GM12872 (cell line): ENCODE measurements around the gene THRAP3.

Experiments used
- CTCF ChIP-seq: IDR thresholded peaks from 3 replicates; pipeline ENCODE4 v1.5.1; 2011; ENCODE audit warnings: low read depth, mild to moderate bottlenecking, low read length, moderate library complexity; ENCODE audit not compliant: insufficient read depth

THRAP3 gene

DNA sequence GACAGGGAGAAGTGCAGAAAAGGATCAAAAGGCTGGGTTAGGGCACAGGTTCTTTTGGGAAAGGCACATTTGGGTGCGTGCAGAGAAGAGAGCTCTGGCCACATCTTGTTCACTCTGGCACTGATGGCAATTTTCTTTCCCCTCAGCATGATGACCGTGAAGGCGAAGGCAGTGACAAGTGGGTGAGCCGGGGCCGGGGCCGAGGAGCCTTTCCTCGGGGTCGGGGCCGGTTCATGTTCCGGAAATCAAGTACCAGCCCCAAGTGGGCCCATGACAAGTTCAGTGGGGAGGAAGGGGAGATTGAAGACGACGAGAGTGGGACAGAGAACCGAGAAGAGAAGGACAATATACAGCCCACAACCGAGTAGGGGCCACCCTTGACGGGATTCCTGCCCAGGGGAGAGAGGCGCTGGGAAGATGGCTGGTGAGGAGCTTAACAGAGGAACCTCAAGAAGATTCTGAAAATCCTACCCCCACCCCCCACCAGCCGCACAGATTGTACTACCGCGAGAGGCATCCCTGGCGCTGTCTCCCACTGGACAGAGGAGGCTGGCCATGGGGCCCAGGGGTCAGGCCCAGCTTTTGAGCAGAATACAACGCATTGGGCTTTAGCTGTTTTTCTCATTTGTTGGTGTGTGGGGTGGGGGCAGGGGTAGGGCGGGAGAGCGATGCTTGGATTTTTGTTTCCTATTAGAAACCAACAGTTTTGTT lies 79.6 kb downstream of the THRAP3 start:
- TF ChIP-seq CTCF, result no peak

DNA sequence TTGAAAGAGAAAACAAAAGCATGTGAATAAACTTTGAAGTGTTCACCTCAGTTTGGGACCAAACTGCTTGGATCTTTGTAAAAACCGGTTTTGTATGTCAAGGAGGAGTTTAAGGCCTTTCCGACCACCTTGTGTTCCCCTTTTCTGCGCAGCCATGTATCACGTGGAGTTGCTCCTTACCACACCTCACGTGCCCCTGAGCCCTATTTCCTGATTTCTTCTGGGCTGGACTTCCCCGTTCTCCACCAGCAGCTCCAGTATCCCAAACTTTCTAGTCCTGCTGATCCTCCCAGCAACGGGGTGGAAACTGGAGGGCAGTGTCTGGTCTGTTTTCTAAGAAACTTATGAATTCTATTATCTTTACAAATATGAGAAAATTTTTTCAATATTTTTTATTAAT lies 80.3 kb downstream of the THRAP3 start:
- TF ChIP-seq CTCF, result no peak

GRCh38 chr1:36304970-36305914 lies 81.0 kb downstream of the THRAP3 start:
- TF ChIP-seq CTCF, result no peak

DNA sequence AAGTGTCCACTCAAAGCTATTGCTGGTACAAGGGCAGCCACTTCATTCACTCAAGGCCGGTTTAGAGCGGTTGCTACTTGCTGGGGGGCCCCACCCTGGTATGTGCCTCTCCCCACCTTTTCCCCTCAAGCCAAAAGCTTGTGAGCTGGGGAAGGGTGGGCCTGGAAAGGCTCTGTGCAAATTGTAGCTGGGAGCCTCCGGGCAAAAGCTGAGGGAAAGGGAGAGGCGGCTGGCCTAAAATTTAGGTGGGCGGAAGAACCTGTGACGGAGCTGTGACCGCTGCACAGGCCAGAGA lies 81.6 kb downstream of the THRAP3 start:
- TF ChIP-seq CTCF, result no peak

DNA sequence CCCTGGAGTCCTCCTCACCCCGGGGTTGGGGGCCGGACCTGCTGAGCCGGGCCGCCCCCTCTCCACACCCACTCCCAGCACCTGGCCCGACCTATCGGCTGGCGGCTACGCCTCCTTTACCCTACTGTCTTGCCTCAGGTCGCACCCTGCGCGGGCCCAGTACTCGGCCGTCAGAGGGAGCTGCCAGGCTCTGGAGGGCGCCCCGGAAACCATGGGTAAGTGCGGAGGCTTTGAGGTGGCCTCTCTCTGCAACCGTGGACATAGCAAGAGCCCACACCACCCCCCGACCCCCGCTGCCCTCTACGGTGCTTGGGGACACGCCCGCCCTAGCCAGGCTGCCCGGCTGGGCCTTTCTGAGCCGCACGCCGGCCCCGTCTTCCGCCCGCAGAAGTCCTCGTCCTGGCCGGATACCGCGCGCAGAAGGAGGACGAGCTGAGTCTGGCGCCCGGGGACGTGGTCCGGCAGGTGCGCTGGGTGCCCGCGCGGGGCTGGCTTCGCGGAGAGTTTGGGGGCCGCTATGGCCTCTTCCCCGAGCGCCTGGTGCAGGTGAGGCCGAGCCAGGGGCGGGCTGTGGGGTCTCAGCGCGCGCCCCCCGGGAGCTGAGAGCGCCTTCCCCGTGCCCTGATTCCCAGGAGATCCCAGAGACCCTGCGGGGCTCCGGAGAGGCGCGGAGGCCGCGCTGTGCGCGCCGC lies 82.1 kb downstream of the THRAP3 start, which contains the start of gene SH3D21:
Gene SH3D21, plus strand, starts transcription at position 159 of the 692 bp plus-strand sequence. Its CDS starts 53 bp downstream, at position 212.
- no peak for TF ChIP-seq CTCF

DNA sequence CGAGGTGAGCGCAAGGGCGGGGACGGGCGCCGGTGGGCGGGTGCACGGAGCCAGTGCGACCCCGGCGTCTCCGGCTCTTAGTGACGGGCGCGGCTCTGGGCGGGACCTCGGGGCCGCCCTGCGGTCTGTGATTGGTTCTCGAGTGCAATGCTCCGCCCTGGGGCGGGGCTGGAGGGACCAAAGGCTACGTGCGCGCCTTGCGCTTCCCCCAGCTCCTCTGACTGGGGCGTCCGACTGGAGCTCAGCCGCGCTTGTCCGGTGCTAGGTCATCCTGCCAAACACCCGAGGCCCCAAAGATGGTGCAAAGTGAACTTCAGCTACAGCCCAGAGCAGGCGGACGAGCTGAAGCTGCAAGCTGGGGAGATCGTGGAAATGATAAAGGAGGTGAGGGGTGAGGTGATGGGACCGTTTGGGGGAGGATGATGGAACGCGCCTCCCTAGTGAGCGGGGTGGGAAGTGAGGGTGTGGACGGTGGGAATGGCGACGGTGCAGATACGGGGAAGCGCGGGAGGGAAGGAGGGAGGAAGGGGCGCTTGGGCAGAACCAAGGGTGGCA lies 82.7 kb downstream of the THRAP3 start:
- TF ChIP-seq CTCF, result no peak
